GM23248 (cell line): ENCODE measurements around the gene FETUB. TPM values are rescaled to one million over a fixed set of nuclear protein-coding genes. Genes with fewer than 3 reads are reported as not detected.

Source experiments
- DNase-seq: peaks from one replicate; pipeline ENCODE4 v3.0.0-alpha.2; 2015
- H2AFZ ChIP-seq: fragments of 200-600 bp; sonication (generic); 2 replicates; pipeline ENCODE4 v1.6.1; 2016; ENCODE audit warnings: antibody characterized with exemption
- H3F3A ChIP-seq: fragments of 200-600 bp; sonication (generic); 2 replicates; pipeline ENCODE4 v1.6.1; 2016; ENCODE audit warnings: mild to moderate bottlenecking, antibody characterized with exemption, mixed run types; ENCODE audit not compliant: insufficient read depth
- H3K27ac ChIP-seq: fragments of 200-600 bp; sonication (generic); 2 replicates; pipeline ENCODE4 v1.5.1; 2016; ENCODE audit warnings: mild to moderate bottlenecking
- H3K27me3 ChIP-seq: fragments of 200-600 bp; sonication (generic); replicated peaks from 2 replicates; pipeline ENCODE4 v1.6.1; 2016; ENCODE audit warnings: mild to moderate bottlenecking; ENCODE audit not compliant: insufficient read depth
- H3K36me3 ChIP-seq: fragments of 200-600 bp; sonication (generic); 2 replicates; pipeline ENCODE4 v1.6.1; 2016; ENCODE audit warnings: low read depth, mild to moderate bottlenecking
- H3K4me1 ChIP-seq: fragments of 200-600 bp; sonication (generic); 2 replicates; pipeline ENCODE4 v1.6.1; 2016; ENCODE audit warnings: mild to moderate bottlenecking; ENCODE audit not compliant: insufficient read depth
- H3K4me2 ChIP-seq: fragments of 200-600 bp; sonication (generic); one replicate; pipeline ENCODE4 v1.6.1; 2016; ENCODE audit warnings: mild to moderate bottlenecking; ENCODE audit not compliant: unreplicated experiment
- H3K4me3 ChIP-seq: fragments of 200-600 bp; sonication (generic); 2 replicates; pipeline ENCODE4 v1.5.1; 2016; ENCODE audit warnings: mild to moderate bottlenecking
- H3K79me2 ChIP-seq: fragments of 200-600 bp; sonication (generic); 2 replicates; pipeline ENCODE4 v1.6.1; 2016; ENCODE audit warnings: mild to moderate bottlenecking; ENCODE audit not compliant: insufficient read depth
- H3K9ac ChIP-seq: fragments of 200-600 bp; sonication (generic); 2 replicates; pipeline ENCODE4 v1.6.1; 2016; ENCODE audit warnings: mild to moderate bottlenecking
- H3K9me2 ChIP-seq: fragments of 200-600 bp; sonication (generic); 2 replicates; pipeline ENCODE4 v1.6.1; 2016; ENCODE audit warnings: mixed run types, mild to moderate bottlenecking, moderate library complexity; ENCODE audit not compliant: insufficient read depth
- H3K9me3 ChIP-seq: fragments of 200-600 bp; sonication (generic); one replicate; pipeline ENCODE4 v1.6.1; 2017; ENCODE audit warnings: low read depth
- H4K20me1 ChIP-seq: fragments of 200-600 bp; sonication (generic); 2 replicates; pipeline ENCODE4 v1.6.0; 2016; ENCODE audit not compliant: insufficient read depth
- EZH2 ChIP-seq: fragments of 200-600 bp; sonication (generic); IDR thresholded peaks from 2 replicates; pipeline ENCODE4 v1.6.1; 2018; ENCODE audit warnings: antibody characterized with exemption, mild to moderate bottlenecking; ENCODE audit not compliant: insufficient read depth, poor library complexity, severe bottlenecking
- EZH2phosphoT487 ChIP-seq: fragments of 200-600 bp; sonication (generic); IDR thresholded peaks from 2 replicates; pipeline ENCODE4 v1.6.1; 2018; ENCODE audit warnings: antibody characterized with exemption, moderate library complexity, mild to moderate bottlenecking, low read depth; ENCODE audit not compliant: insufficient read depth
- WGBS, 2 experiments: methylation state at CpG; one replicate each; pipeline ENCODE4 v1.1.6; 2015 to 2017; ENCODE audit warnings: low lambda C conversion rate in 2 of 2, low coverage in 1 of 2; ENCODE audit errors: missing lambda C conversion rate in 2 of 2; 5-methylcytosine and 5-hydroxymethylcytosine counted together
- in situ Hi-C: fragments of 300-500 bp; cut with MboI; formaldehyde crosslinking; loops from 2 replicates; pipeline ENCODE4 v1.15.0; 2020
- polyA plus RNA-seq: library from polyadenylated mRNA; unstranded; fragments of >200 nt; fragmentation: Nextera tagmentation; extraction: Ambion mirVana; gene quantifications from 2 replicates; pipeline ENCODE4 v1.2.1, GENCODE V29; 2016
- total RNA-seq: library from RNA; depleted of rRNA; stranded (reverse); fragments of >200 nt; shearing (Covaris generic); gene quantifications from 2 replicates; pipeline ENCODE4 v1.2.3, GENCODE V29; 2014

FETUB gene
- total and polyA plus RNA-seq, 2 experiments from 2014 or later, result not detected

DNA sequence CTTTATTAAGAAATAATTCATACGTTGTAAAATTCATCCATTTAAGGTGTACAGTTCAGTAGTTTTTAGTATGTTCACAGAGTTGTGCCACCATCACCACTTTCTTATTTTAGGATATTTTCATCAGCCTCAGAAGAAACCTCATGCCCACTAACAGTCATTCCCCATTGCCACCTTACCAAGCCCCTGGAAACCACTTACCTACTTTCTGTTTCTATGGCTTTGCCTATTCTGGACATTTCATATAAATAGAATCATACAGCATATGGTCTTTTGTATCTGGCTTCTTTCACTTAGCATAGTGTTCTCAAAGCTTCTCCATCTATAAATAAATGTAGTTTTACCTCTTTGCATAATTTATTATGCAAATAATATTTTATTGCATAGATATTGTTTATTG lies 6.6 kb downstream of the FETUB start:
- peaks cover 51% of the 10 kb centered on the region for H3K27me3 ChIP-seq
- no peak overlapping the region for H3K27ac ChIP-seq
- no peaks in the 10 kb centered on the region for H3K79me2 ChIP-seq
- TF ChIP-seq EZH2, result no peak
- no peak for TF ChIP-seq EZH2phosphoT487
- H3K36me3 ChIP-seq, result no peaks in the 10 kb centered on the region
- H3F3A ChIP-seq, result no peaks in the 10 kb centered on the region
- H3K9me2 ChIP-seq, result no peaks in the 10 kb centered on the region
- no peak overlapping the region for H2AFZ ChIP-seq
- H3K4me2 ChIP-seq, result no peak overlapping the region
- WGBS, 2 experiments, result 21 to 27% methylated on average over 1 of the region's 1 CpG
- no peaks in the 10 kb centered on the region for H4K20me1 ChIP-seq
- in situ Hi-C loops, result no loop called here
- no peak for DNase-seq
- H3K9me3 ChIP-seq, result no peaks in the 10 kb centered on the region
- no peaks in the 10 kb centered on the region for H3K4me1 ChIP-seq
- no peak overlapping the region for H3K4me3 ChIP-seq
- no peak overlapping the region for H3K9ac ChIP-seq

DNA sequence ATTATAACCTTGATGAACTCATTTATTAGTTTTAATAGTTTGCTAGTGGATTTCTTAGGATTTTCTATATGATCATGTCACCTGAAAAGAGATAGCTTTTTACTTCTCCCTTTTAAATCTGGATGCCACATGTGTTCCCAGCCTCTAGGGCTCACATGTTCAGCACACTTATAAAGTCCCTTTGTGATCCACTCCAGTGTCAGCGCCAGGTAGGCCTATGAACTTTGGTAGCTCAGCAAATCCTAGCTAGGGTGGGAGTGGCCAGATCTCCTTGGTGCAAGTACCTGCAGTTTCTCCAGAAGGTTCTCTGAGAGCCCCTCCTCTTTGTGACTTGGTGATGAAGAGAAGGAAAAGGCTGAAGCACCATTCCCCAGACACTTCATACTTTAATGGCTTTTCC lies 8.7 kb downstream of the FETUB start:
- no peak overlapping the region for H3K9ac ChIP-seq
- in situ Hi-C loops, result no loop called here
- peaks cover 36% of the 10 kb centered on the region for H3K27me3 ChIP-seq
- H3K27ac ChIP-seq, result no peak overlapping the region
- no peaks in the 10 kb centered on the region for H3K36me3 ChIP-seq
- H3K4me2 ChIP-seq, result no peak overlapping the region
- WGBS, 2 experiments, result 0% methylated on average over 1 of the region's 1 CpG
- no peaks in the 10 kb centered on the region for H3K79me2 ChIP-seq
- no peaks in the 10 kb centered on the region for H3K9me2 ChIP-seq
- H3F3A ChIP-seq, result no peaks in the 10 kb centered on the region
- no peak overlapping the region for H3K4me3 ChIP-seq
- H3K9me3 ChIP-seq, result no peaks in the 10 kb centered on the region
- H3K4me1 ChIP-seq, result no peaks in the 10 kb centered on the region
- TF ChIP-seq EZH2phosphoT487 (no peak), EZH2 (no peak)
- DNase-seq, result no peak
- H4K20me1 ChIP-seq, result no peaks in the 10 kb centered on the region
- no peak overlapping the region for H2AFZ ChIP-seq

DNA sequence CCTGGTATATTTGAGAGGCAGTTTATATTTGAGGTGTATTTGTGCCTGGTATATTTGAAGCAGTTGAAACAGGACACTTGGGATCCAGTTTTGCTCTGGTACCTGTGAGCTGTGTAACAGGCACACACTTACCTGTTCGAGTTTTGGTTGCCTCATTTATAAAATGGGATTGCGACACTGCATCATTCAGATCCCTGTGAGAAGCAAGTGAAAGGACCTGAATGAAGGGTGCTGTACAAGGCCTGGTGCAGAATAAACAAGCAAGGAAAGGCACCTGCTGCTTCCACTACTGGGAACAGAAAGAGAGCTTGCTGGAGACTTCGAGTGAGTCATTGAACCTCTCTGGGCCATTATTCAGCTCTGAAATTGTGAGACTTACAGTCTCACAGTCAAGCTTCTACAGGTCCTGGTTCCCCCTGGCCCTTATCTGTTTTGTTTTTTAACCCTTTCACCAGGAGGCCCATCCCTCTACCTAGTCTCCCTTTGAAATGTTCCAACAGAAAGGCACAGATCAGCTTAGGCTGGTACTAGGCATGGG lies 11.5 kb downstream of the FETUB start:
- no peaks in the 10 kb centered on the region for H3K79me2 ChIP-seq
- H3K27me3 ChIP-seq, result peaks cover 15% of the 10 kb centered on the region; the same call in 1 of the 2 replicates
- in situ Hi-C loops, result no loop called here
- H3K4me2 ChIP-seq, result no peak overlapping the region
- TF ChIP-seq EZH2, result no peak
- TF ChIP-seq EZH2phosphoT487, result no peak
- H3K9ac ChIP-seq, result no peak overlapping the region
- H3K27ac ChIP-seq, result no peak overlapping the region
- no peaks in the 10 kb centered on the region for H3K4me1 ChIP-seq
- no peaks in the 10 kb centered on the region for H3K36me3 ChIP-seq
- no peak for DNase-seq
- no peaks in the 10 kb centered on the region for H3K9me2 ChIP-seq
- no peaks in the 10 kb centered on the region for H4K20me1 ChIP-seq
- H2AFZ ChIP-seq, result no peak overlapping the region
- H3K4me3 ChIP-seq, result no peak overlapping the region
- no peaks in the 10 kb centered on the region for H3F3A ChIP-seq
- H3K9me3 ChIP-seq, result no peaks in the 10 kb centered on the region
- WGBS, 2 experiments, result 39 to 50% methylated on average over 3 of the region's 3 CpGs

DNA sequence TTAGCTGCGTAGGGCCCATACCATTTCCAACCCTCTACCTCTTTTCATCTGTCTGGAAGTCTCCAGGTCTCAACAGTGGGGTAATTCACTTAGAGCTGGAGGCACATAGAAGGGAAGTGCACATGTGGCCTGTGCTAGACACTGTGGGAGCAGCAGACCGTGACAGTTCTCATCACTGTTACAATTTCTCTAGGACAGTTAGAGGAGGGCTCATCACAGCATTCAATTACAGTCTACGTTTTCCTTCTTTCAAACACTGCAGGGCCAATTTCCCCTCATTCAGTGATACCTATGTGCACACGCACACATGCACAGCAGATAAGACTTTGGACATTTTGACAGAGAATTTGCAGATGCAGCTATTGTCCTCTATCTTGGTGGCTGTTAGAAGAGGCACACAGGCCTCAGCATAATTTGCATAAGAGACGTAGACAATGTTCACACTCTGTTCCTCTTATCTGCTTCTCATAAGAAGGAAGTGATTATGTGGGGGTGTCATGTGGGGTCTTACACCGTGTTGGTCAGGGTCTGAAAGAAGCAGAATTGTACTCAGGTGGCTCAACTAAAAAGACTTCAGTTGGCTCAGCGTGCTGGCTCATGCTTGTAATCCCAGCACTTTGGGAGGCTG lies 13.0 kb downstream of the FETUB start:
- no peaks in the 10 kb centered on the region for H3K9me3 ChIP-seq
- peaks cover 12% of the 10 kb centered on the region; the same call in 1 of the 2 replicates for H3K27me3 ChIP-seq
- H3K9me2 ChIP-seq, result no peaks in the 10 kb centered on the region
- no peak overlapping the region for H3K4me3 ChIP-seq
- TF ChIP-seq EZH2, result no peak
- TF ChIP-seq EZH2phosphoT487, result no peak
- H3K4me1 ChIP-seq, result no peaks in the 10 kb centered on the region
- WGBS, 2 experiments, result 17 to 21% methylated on average over 7 of the region's 7 CpGs
- DNase-seq, result no peak
- no peak overlapping the region for H2AFZ ChIP-seq
- H3F3A ChIP-seq, result no peaks in the 10 kb centered on the region
- no peaks in the 10 kb centered on the region for H3K79me2 ChIP-seq
- H3K36me3 ChIP-seq, result no peaks in the 10 kb centered on the region
- in situ Hi-C loops, result no loop called here
- no peaks in the 10 kb centered on the region for H4K20me1 ChIP-seq
- no peak overlapping the region for H3K27ac ChIP-seq
- no peak overlapping the region for H3K4me2 ChIP-seq
- no peak overlapping the region for H3K9ac ChIP-seq

DNA sequence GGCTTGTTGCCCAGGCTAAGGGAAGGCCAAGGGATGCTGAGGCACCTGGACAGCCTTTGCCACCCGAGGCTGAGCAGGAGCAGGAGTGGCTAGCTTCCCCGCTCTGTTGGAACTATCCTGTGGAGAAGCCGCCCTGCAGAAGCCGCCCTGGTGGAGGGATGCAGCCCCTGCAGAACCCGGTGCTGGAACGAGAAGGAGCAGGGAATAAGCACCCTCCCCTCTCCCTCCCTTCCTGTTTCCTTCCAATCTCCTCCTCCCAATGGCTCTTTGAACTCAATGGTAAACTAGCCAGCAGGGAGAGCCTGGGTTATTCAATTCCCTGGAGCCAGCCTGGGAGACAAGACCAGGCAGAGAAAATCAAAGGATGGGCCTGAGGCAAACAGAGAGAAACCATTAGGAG lies 13.8 kb downstream of the FETUB start:
- Histone ChIP-seq H3K4me3 (no peak overlapping the region), H3K27me3 (peaks cover 12% of the 10 kb centered on the region; the same call in 1 of the 2 replicates), H3K27ac (no peak overlapping the region), H3K9ac (no peak overlapping the region), H3F3A (no peaks in the 10 kb centered on the region), H3K9me2 (no peaks in the 10 kb centered on the region), H3K79me2 (no peaks in the 10 kb centered on the region), H3K36me3 (no peaks in the 10 kb centered on the region), H4K20me1 (no peaks in the 10 kb centered on the region), H3K9me3 (no peaks in the 10 kb centered on the region), H3K4me1 (no peaks in the 10 kb centered on the region), H2AFZ (no peak overlapping the region), H3K4me2 (no peak overlapping the region)
- TF ChIP-seq EZH2phosphoT487, result no peak
- TF ChIP-seq EZH2, result no peak
- DNase-seq, result no peak
- in situ Hi-C loops, result no loop called here
- WGBS, 2 experiments, result 20 to 22% methylated on average over 6 of the region's 6 CpGs
